Measurements from ENCODE around the gene CNTNAP2. TPM values are rescaled to one million over a fixed set of nuclear protein-coding genes. Genes with fewer than 3 reads are reported as not detected.

Gene CNTNAP2
- total and polyA plus RNA-seq, 7 experiments from 2014 or later: 0.02 to 0.48 (median 0.24) TPM; not detected in 2

DNA sequence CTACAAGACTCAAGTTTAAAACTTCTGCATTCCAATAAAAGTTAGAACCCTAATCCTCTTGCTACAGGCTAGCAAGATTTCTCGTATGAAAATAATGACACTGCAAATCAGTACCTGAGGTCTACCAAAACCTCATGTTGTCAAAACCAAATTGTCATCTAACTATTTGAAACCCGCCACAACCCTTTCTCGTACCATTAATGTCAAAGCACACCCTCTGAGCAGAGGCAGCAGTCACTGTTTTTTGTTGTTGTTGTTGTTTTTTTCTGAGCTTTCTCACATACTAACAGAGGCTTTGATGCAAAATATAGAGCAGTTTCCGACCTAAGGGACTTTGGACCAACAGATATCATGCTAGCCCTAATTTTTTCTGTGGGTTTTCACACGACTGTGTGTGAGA is 1910.1 kb downstream of the CNTNAP2 start:
- Mint-ChIP-seq H3K4me1 (no peaks in the 10 kb centered on the region), H3K27me3 (peaks cover 0 to under 1% (median 0%) of the 10 kb centered on the region in 5 donors), H3K36me3 (no peaks in the 10 kb centered on the region), H3K4me3 (no peak overlapping the region), H3K9me3 (peaks cover 0 to 1% (median 0%) of the 10 kb centered on the region in 11 donors), H3K27ac (no peak overlapping the region)
- ChIA-PET POLR2A (no interaction called here), CTCF (no interaction called here)
- Histone ChIP-seq H3K4me1 (ENCODE audit: control insufficient read depth in 2 of 2, insufficient read depth in 2 of 2, low read length in 2 of 2) (no peaks in the 10 kb centered on the region), H3K27me3 (ENCODE audit: control insufficient read depth in 2 of 2, insufficient read depth in 2 of 2, low read length in 2 of 2) (no peaks in the 10 kb centered on the region), H3K27ac (ENCODE audit: low read depth, low read length) (no peak overlapping the region), H3K9me3 (ENCODE audit: control insufficient read depth in 2 of 3, low read length in 3 of 3) (no peaks in the 10 kb centered on the region), H3K4me3 (ENCODE audit: low read length) (no peak overlapping the region), H3K36me3 (ENCODE audit: control insufficient read depth in 2 of 3, insufficient read depth in 3 of 3, low read length in 3 of 3) (no peaks in the 10 kb centered on the region)
- no peak for DNase-seq
- intact Hi-C loops (cut with micrococcal nuclease): no loop called here
- ATAC-seq: no peak

DNA sequence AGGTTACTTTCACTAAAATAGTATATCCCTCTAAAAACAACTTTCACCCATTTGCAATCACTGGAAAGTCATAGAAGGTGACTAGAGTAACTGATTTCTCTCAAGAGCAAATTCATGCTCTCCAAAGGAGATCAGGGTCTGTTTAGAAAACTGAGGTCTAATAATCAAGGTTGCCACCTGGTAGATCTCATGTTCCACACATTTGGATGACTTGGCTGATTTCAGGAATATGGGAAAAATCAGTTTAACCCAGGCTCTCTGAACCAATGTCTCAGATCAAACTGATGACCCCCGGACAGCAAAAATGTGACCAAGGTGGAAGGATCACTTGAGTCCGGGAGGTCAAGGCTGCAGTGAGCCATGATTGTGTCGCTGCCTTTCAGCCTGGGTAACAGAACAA is 1911.6 kb downstream of the CNTNAP2 start:
- H3K27me3 Mint-ChIP-seq: peaks cover 0 to 7% (median 0%) of the 10 kb centered on the region in 5 donors
- H3K27ac Mint-ChIP-seq: no peak overlapping the region
- no peak overlapping the region for H3K4me3 ChIP-seq (ENCODE audit: low read length)
- no peak overlapping the region for H3K27ac ChIP-seq (ENCODE audit: low read depth, low read length)
- DNase-seq: no peak
- peaks cover 0 to 6% (median 0%) of the 10 kb centered on the region in 11 donors for H3K9me3 Mint-ChIP-seq
- ChIA-PET CTCF (no interaction called here), POLR2A (no interaction called here)
- intact Hi-C loops (cut with micrococcal nuclease): no loop called here
- no peak overlapping the region for H3K4me3 Mint-ChIP-seq
- no peaks in the 10 kb centered on the region for H3K36me3 ChIP-seq (ENCODE audit: control insufficient read depth in 2 of 3, insufficient read depth in 3 of 3, low read length in 3 of 3)
- no peaks in the 10 kb centered on the region for H3K4me1 ChIP-seq (ENCODE audit: control insufficient read depth in 2 of 2, insufficient read depth in 2 of 2, low read length in 2 of 2)
- H3K4me1 Mint-ChIP-seq: no peaks in the 10 kb centered on the region
- ATAC-seq: no peak
- H3K9me3 ChIP-seq (ENCODE audit: control insufficient read depth in 2 of 3, low read length in 3 of 3): no peaks in the 10 kb centered on the region
- H3K36me3 Mint-ChIP-seq: no peaks in the 10 kb centered on the region
- H3K27me3 ChIP-seq (ENCODE audit: control insufficient read depth in 2 of 2, insufficient read depth in 2 of 2, low read length in 2 of 2): no peaks in the 10 kb centered on the region

DNA sequence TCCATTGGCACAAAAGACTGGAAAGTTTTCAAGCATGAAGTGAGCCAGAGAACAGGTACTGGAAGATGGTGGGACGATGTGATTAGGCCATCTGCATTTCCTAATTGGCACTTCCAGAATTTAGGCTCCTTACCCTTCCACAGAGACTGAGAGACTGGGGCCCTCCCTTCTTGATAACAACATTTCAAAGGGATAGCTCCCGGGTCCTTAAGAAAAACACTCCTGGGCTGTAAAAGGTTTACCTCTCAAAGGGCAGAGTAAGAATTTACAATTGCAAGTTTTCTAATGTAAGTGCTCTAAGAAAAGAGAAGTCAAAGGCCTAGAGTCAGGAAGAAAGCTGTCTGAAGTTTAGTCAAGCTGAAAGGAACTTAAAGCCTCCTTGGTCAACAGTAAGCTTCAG is 1914.4 kb downstream of the CNTNAP2 start:
- Mint-ChIP-seq H3K4me1 (no peaks in the 10 kb centered on the region), H3K27me3 (peaks cover 0 to 7% (median 0%) of the 10 kb centered on the region in 5 donors), H3K4me3 (no peak overlapping the region), H3K9me3 (peaks cover 0 to 6% (median 0%) of the 10 kb centered on the region in 11 donors), H3K36me3 (no peaks in the 10 kb centered on the region), H3K27ac (no peak overlapping the region)
- ATAC-seq (no peak), DNase-seq (no peak)
- Histone ChIP-seq H3K4me1 (ENCODE audit: control insufficient read depth in 2 of 2, insufficient read depth in 2 of 2, low read length in 2 of 2) (no peaks in the 10 kb centered on the region), H3K4me3 (ENCODE audit: low read length) (no peak overlapping the region), H3K9me3 (ENCODE audit: control insufficient read depth in 2 of 3, low read length in 3 of 3) (no peaks in the 10 kb centered on the region), H3K27me3 (ENCODE audit: control insufficient read depth in 2 of 2, insufficient read depth in 2 of 2, low read length in 2 of 2) (no peaks in the 10 kb centered on the region), H3K36me3 (ENCODE audit: control insufficient read depth in 2 of 3, insufficient read depth in 3 of 3, low read length in 3 of 3) (no peaks in the 10 kb centered on the region), H3K27ac (ENCODE audit: low read depth, low read length) (no peak overlapping the region)
- CTCF ChIA-PET: no interaction called here
- intact Hi-C loops (cut with micrococcal nuclease): no loop called here
- POLR2A ChIA-PET: no interaction called here

DNA sequence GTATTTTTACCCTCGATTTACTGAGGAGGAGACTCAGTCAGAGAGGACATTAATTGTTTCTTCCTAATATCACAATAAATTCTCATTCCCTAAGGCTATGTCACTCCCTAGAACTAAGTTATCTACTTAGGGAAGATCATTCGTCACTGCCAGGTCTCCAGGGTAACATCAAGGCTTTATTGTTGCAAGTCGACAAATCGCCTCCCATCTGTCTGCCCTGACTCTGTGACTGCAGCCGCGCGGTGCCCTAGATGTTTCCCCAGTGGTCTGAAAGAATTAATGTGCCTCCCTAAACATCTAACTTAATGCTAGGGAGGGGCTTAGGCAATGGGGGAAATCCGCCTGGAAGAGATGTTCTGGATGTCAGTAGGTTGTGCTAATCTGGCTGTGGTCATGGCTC is 1915.2 kb downstream of the CNTNAP2 start:
- Mint-ChIP-seq H3K27me3 (peaks cover 0 to 7% (median 0%) of the 10 kb centered on the region in 5 donors), H3K27ac (no peak overlapping the region), H3K9me3 (peaks cover 0 to 6% (median 0%) of the 10 kb centered on the region in 11 donors), H3K4me3 (no peak overlapping the region), H3K4me1 (no peaks in the 10 kb centered on the region), H3K36me3 (no peaks in the 10 kb centered on the region)
- DNase-seq (no peak), ATAC-seq (no peak)
- Histone ChIP-seq H3K27ac (ENCODE audit: low read depth, low read length) (no peak overlapping the region), H3K4me1 (ENCODE audit: control insufficient read depth in 2 of 2, insufficient read depth in 2 of 2, low read length in 2 of 2) (no peaks in the 10 kb centered on the region), H3K36me3 (ENCODE audit: control insufficient read depth in 2 of 3, insufficient read depth in 3 of 3, low read length in 3 of 3) (no peaks in the 10 kb centered on the region), H3K4me3 (ENCODE audit: low read length) (no peak overlapping the region), H3K27me3 (ENCODE audit: control insufficient read depth in 2 of 2, insufficient read depth in 2 of 2, low read length in 2 of 2) (no peaks in the 10 kb centered on the region), H3K9me3 (ENCODE audit: control insufficient read depth in 2 of 3, low read length in 3 of 3) (no peaks in the 10 kb centered on the region)
- CTCF ChIA-PET: no interaction called here
- POLR2A ChIA-PET: no interaction called here
- intact Hi-C loops (cut with micrococcal nuclease): no loop called here

GRCh38 chr7:148035950-148036349 is 1919.3 kb downstream of the CNTNAP2 start:
- H3K9me3 ChIP-seq (ENCODE audit: control insufficient read depth in 2 of 3, low read length in 3 of 3): no peaks in the 10 kb centered on the region
- no peaks in the 10 kb centered on the region for H3K36me3 ChIP-seq (ENCODE audit: control insufficient read depth in 2 of 3, insufficient read depth in 3 of 3, low read length in 3 of 3)
- ChIA-PET CTCF (no interaction called here), POLR2A (no interaction called here)
- no peak overlapping the region for H3K27ac Mint-ChIP-seq
- H3K9me3 Mint-ChIP-seq: peaks cover 0 to 6% (median 0%) of the 10 kb centered on the region in 11 donors
- ATAC-seq (no peak), DNase-seq (no peak)
- no peaks in the 10 kb centered on the region for H3K36me3 Mint-ChIP-seq
- no peaks in the 10 kb centered on the region for H3K27me3 ChIP-seq (ENCODE audit: control insufficient read depth in 2 of 2, insufficient read depth in 2 of 2, low read length in 2 of 2)
- no peaks in the 10 kb centered on the region for H3K4me1 ChIP-seq (ENCODE audit: control insufficient read depth in 2 of 2, insufficient read depth in 2 of 2, low read length in 2 of 2)
- H3K27me3 Mint-ChIP-seq: peaks cover 0 to 7% (median 0%) of the 10 kb centered on the region in 5 donors
- no peaks in the 10 kb centered on the region for H3K4me1 Mint-ChIP-seq
- intact Hi-C loops (cut with micrococcal nuclease): no loop called here
- H3K4me3 Mint-ChIP-seq: no peak overlapping the region
- H3K4me3 ChIP-seq (ENCODE audit: low read length): no peak overlapping the region
- no peak overlapping the region for H3K27ac ChIP-seq (ENCODE audit: low read depth, low read length)

DNA sequence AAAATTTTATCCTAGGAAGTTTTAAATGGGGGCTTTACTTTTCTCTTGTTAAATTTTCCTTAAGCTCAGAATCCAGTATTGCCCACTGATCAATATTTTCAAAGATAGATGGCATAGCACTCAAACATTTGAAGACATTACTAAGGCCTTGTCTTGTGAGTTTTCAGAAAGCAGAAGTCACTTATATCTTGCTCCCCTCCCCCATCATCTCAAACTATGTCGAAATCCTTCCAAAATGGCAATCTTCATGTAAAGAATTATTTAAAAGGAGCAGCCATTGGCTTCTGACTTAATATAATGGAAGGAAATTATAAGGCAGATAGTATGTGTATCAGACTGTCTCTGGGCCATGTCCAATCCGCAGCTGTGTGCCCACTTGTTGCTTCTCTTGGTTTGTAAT is 1920.4 kb downstream of the CNTNAP2 start:
- no peak overlapping the region for H3K4me3 Mint-ChIP-seq
- CTCF ChIA-PET: no interaction called here

DNA sequence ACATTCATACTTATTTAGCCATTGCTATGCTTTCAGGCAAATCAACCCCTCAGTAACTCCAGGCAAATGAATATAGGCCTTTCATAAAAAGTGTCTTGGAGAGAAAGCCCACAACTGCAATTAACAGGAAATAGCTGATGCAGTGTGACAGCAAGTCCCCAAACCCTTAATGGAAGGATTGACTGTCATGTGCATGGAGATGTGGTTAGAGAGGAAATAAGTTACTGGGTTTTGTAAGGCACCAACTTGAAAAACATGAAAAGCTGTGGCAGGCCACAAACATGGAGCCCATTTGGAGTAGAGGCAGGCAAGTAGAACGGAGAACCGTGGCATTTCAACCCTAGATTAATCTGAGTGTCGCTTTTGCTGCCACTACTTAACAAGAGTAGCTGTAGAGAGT is 1924.6 kb downstream of the CNTNAP2 start:
- Mint-ChIP-seq H3K4me3 (no peak overlapping the region), H3K9me3 (no peaks in the 10 kb centered on the region), H3K27ac (no peak overlapping the region), H3K4me1 (no peaks in the 10 kb centered on the region), H3K36me3 (no peaks in the 10 kb centered on the region), H3K27me3 (peaks cover 0 to 9% (median 0%) of the 10 kb centered on the region in 5 donors)
- H3K27me3 ChIP-seq (ENCODE audit: control insufficient read depth in 2 of 2, insufficient read depth in 2 of 2, low read length in 2 of 2): no peaks in the 10 kb centered on the region
- ATAC-seq (no peak), DNase-seq (no peak)
- POLR2A ChIA-PET: no interaction called here
- no peak overlapping the region for H3K27ac ChIP-seq (ENCODE audit: low read depth, low read length)
- no peaks in the 10 kb centered on the region for H3K4me1 ChIP-seq (ENCODE audit: control insufficient read depth in 2 of 2, insufficient read depth in 2 of 2, low read length in 2 of 2)
- intact Hi-C loops (cut with micrococcal nuclease): no loop called here
- H3K36me3 ChIP-seq (ENCODE audit: control insufficient read depth in 2 of 3, insufficient read depth in 3 of 3, low read length in 3 of 3): no peaks in the 10 kb centered on the region
- CTCF ChIA-PET: no interaction called here
- no peak overlapping the region for H3K4me3 ChIP-seq (ENCODE audit: low read length)
- no peaks in the 10 kb centered on the region for H3K9me3 ChIP-seq (ENCODE audit: control insufficient read depth in 2 of 3, low read length in 3 of 3)

More for the DNA sequence above, 1920.4 kb downstream of the CNTNAP2 start:
- Histone ChIP-seq H3K27me3 (ENCODE audit: control insufficient read depth in 2 of 2, insufficient read depth in 2 of 2, low read length in 2 of 2) (no peaks in the 10 kb centered on the region), H3K4me1 (ENCODE audit: control insufficient read depth in 2 of 2, insufficient read depth in 2 of 2, low read length in 2 of 2) (no peaks in the 10 kb centered on the region), H3K9me3 (ENCODE audit: control insufficient read depth in 2 of 3, low read length in 3 of 3) (no peaks in the 10 kb centered on the region), H3K27ac (ENCODE audit: low read depth, low read length) (no peak overlapping the region), H3K36me3 (ENCODE audit: control insufficient read depth in 2 of 3, insufficient read depth in 3 of 3, low read length in 3 of 3) (no peaks in the 10 kb centered on the region), H3K4me3 (ENCODE audit: low read length) (no peak overlapping the region)
- no peaks in the 10 kb centered on the region for H3K4me1 Mint-ChIP-seq
- ATAC-seq (no peak), DNase-seq (no peak)
- no peak overlapping the region for H3K27ac Mint-ChIP-seq
- intact Hi-C loops (cut with micrococcal nuclease): no loop called here
- H3K36me3 Mint-ChIP-seq: no peaks in the 10 kb centered on the region
- peaks cover 0 to 3% (median 0%) of the 10 kb centered on the region in 5 donors for H3K27me3 Mint-ChIP-seq
- H3K9me3 Mint-ChIP-seq: peaks cover 0 to 3% (median 0%) of the 10 kb centered on the region in 11 donors
- POLR2A ChIA-PET: no interaction called here
